NCI-H1417 (cell line): ENCODE data around the gene DIAPH2.

Experiments used
- DNase-seq, 3 experiments: peaks; one replicate each; lab custom pipeline; 2025; lab: John Stamatoyannopoulos, UW

DIAPH2 gene

DNA sequence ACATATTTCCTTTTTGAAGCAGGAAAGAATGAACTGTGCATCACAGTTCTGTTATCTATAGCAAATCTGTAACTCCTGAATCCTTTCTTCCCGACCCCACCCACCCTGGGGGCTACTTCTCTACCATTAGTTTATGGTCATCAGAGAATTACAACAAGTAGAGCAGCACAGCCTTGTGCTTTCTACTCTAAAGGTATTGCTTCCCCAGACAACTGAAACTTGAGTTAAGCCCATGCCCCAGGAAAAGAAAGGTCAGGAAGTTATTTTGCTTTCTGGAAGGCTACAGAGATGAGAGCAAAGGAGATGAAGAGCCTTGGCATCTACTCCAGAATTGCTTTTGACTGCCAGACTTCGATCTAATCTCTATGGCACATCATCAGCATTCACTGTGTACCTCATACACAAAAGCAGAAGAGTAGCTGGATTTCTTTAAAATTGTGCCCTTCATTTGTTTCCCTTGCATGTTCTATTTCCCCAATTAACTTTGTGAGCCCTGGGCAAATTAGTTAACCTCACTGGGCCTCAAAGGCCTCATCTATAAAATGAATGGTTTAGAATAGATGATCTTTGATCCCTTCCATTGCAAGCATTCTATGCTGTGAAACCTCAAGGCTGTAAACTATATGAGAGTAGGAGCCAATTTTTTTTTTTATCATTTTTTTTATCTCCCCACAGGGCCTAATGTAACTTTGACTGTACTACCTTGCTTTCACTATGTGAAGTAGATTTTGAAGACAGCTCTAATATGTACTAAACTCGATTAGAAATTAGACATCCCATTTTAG is 794.7 kb downstream of the DIAPH2 start:
- no peak for DNase-seq

DNA sequence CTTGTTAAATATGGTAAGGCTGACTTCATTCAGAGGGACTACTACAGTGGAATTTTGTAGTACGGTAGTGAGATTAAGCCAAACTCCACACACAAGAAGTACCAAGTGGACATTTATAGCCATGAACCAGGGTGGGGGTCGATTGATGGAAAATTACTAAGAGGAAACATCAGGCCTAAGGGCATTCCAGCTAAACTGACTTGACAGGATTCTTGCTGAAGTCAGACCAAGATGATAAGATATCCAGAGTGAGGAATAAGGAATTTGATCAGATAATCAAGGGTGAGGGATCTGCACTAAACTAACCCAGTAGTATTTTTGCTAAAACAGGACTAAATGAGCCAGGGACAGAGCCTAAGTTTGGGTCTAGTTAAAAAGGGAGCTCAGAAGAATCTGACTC is 796.6 kb downstream of the DIAPH2 start:
- DNase-seq = no peak

DNA sequence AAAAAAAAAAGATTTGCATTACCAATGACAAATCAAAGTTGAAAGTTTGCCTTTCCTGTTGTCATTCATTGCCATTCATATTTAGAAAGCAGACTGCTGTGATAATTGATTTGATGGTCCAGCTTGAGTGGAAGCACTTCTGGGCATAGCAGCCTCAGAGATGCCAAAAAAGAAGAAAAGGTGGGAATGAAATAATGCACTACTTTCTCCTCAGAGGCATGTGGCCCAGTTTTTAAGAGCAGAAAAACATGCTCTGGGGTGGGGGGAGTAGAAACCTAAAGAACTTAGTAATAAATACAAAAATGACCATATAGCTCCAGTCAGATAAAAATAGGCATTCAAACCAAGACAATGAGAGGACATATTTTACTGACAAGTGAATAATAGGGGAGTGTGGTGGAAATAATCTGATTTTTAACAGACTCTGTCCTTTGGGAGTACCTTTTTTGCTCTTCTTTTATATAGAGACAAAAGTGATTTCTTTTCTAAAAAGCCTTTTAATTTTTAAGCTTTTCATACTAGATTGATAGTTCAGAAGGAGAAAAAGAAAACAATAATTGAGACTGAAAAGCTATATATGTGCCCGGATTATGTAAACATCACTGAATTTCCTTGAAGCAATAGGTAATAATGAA is 798.1 kb downstream of the DIAPH2 start:
- DNase-seq = peak in 1 of 3 experiments; percentile 62

DNA sequence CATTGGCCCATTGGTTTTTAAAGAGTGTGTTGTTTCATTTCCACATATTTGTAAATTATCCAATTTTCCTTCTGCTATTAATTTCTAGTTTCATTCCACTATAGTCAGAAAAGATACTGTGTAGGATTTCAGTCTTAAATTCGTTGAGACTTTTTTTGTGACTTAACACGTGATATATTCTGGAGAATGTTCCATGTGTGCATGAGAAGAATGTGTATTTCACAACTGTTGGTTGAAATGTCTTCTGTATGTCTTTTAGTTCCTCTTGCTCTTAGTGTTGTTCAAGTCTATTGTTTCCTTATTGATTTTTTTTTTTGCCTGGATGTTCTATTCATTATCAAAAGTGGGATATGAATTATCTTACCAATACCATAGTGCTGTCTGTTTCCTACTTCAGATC is 806.0 kb downstream of the DIAPH2 start:
- DNase-seq = no peak

DNA sequence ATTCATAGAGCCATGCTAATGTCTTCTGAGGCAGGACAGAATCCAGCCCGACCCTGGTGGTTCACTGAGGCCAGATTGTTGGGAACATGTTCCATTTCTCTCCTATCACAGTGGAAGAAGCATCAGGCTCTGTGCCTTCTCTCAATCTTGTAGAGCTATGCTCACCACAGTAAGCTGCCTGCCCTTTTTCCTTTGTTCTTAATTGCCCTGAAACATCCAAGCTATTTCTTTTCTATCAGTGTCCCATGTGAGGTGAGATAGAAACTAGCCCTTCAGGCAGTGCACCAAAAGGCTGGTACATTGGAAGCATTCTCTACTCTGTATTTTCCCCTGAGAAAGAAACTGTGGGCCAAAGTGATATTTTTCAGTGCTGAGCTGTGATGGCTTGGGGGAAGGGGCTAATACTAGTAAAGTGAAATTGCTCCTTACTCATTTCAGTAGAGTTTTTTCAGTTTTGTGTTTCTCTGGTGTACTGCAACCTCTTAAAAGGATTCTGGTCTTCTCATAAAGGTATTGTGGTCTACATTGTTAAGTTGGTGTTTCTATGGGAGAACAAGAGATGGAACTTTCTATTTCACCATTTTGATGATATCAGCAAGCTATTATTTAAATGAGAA is 810.2 kb downstream of the DIAPH2 start:
- no peak for DNase-seq

DNA sequence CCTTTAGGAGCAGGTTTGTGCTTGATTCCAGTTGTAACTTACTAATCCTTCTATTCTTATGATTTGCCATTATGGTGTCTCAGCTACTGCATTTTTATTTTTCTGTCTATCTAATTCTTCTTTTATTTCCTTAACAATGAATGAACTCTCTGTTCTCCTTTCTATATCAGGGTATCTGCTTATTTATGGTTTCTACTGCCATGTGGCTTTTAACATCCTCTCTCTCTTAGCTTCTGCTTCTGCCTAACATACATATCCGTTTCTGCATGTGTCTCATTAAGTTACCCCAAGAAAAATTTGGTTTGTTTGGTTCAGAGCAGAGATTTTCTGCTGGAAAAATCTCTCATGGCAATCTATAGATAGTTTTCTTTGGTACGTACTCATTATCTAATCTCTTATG is 813.5 kb downstream of the DIAPH2 start:
- DNase-seq = no peak

DNA sequence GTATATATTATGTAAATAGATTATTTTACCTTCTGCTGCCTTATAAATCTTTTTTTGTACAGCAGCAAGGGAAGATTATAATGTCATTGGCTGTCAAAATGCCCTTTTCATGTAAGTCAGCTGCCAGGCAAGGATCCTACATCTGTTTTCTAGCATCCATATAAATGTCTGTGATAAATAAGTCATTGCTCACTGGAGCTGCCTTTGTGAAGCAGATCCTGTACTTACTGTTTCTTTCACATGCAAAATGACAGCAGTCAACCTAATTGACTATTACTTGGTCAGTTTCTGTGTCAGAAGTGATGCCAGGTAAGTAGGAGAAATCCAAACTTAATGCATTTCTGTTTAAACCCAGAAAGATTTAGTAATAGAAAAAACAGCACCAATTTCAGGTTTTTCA is 819.8 kb downstream of the DIAPH2 start:
- DNase-seq = no peak

DNA sequence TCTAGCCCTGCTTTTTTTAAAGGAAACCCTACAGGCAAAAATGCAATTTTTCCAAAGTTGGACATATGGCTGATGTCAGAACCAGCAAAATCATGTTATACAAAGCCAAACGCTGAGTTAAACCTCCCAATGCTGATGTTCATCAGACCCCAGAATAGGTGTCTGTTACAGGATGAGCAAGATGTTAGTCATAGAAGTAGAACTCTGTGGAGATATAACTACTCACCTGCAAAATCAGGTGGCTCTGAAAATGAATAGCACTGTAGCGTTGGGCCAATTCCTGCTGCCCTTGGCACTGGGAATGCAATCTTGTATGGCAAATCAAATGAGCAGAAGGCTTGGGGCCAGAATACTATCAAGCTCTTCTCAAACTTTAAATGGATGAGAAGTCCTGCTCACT is 833.1 kb downstream of the DIAPH2 start:
- no peak for DNase-seq

DNA sequence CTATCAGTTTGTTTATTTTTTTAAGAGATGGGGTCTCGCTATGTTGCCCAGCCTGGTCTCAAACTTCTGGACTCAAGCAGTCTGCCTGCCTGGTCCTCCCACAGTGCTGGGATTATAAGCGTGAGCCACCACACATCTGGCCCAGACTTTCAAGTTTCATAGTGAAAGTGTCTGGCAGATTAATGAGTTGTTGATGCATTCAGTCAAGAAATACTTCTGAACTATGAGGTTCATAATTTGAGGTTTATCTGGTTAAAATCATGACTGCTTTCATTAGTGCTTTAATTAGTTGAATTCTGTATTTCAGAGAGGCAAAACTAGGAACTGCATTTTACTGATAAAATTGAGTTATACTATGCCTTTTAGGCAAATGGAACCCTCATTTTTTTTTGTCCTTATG is 837.7 kb downstream of the DIAPH2 start:
- no peak for DNase-seq

DNA sequence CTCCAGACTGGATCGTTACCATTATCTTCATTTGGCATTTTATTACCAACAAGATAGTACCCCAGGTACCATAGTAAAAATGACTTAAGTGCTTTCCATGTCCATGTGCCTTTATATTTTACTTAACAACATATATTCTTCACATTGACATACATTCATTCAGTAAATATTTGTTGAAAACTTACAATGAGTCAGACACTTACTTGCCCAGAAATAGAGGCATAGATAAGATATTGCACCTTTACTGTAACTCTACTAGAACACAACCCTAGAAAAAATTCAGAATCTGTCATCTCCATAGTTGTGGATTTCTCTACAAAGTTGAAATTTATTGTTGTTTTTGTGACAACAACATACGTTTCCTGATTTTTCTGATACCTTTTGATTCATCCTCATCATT is 839.7 kb downstream of the DIAPH2 start:
- no peak for DNase-seq

DNA sequence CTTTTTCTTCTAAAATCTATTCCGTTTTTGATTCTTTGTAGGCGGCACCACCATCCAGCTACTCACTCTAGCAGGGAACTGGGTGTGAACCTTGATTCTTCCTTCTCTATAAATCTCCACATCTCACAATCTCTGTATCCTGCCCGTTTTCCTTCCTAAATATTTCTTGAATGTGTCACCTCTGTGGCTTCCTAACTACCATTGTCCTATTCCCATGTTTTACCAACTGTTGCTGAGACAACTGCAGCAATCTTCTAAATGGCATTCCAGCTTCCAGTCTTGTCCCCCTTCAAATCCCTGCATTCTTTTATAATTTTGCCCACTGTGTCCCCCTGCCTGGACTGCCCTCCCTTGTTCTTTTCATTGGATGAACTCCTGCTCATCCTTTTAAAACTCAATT is 840.4 kb downstream of the DIAPH2 start:
- no peak for DNase-seq

DNA sequence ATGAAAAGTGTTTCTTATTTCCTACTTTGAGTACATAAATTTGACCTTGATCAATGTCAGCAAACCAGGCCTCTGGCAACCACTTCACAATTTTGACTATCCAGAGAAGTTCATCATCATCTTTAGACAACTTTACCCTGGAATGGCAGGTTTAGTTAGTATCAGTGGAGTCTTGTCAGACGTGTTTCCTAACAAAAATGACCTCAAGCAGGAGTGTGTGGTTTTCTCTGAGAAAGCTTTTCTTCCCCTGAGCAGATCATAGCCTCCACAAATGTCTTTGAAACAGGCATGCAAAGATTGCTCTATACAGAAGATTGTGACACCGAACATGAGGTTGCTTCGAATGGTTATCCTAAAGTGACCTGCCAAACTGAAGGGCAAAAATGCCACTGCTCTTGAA is 841.3 kb downstream of the DIAPH2 start:
- no peak for DNase-seq

DNA sequence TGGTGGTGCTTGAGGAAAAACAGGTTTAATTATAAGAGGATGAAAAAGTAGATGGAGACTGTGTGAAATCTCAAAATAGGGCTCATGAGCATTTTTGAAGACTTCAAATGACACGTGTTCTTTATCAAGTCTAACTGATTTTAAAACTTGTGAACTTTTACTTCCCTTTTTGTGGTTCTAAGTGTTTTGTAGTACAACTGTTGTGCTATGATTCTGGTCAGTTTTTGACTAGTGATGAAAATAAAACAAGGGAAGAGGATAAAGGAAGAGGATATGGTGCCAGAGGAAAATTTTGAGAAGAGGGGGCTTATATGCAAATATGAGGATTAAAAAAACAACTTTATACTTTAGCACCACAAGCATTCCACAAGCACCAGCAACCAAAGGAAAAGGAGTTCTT is 843.1 kb downstream of the DIAPH2 start:
- no peak for DNase-seq

DNA sequence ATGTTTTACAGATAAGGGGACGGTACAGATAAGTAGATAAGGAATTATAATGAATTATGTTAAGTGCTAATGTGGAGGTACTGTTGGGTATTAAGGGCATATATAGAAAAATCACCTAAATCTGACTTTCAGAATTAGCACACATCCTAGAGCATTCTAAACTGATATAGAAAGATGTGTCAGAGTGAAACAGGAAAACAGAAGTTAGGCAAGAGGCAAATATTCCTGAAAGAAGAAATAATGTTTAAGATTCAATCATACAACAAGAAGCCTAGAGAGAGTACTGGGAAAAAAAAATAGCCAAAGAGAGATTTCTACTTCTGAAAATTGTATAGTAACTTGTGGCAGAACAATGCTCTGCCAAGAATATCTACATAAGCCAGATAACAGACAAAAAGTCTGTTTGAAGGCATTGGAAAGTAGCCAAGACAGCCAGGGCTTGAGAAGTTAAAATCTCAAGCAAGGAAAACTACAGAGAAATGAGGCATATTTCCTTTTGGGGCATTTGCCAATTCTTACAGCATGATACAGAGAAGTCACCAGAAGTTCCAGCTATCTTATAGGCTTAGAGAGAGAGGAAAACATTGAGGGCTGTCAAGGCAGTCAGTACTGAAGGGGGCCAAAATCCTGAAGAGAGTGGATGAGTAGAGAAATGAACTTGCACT is 845.0 kb downstream of the DIAPH2 start:
- no peak for DNase-seq

DNA sequence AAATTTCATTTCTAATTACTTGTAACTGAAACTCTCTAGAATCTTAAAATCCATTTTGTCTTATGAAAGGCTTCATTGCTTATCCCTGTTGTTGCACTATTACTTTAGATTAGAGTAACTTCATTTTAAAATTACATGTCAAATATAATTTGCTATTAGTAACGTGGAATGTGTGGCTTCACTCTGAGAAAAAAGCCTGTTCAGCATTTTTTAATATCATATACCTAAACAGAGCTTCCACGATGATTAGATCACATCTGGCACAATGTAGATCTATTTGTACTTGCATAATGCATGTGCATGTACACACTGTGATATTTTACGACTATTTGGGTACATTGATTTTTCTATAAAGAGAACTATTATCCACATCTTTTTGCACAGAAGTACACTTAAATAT is 847.2 kb downstream of the DIAPH2 start:
- DNase-seq = no peak

DNA sequence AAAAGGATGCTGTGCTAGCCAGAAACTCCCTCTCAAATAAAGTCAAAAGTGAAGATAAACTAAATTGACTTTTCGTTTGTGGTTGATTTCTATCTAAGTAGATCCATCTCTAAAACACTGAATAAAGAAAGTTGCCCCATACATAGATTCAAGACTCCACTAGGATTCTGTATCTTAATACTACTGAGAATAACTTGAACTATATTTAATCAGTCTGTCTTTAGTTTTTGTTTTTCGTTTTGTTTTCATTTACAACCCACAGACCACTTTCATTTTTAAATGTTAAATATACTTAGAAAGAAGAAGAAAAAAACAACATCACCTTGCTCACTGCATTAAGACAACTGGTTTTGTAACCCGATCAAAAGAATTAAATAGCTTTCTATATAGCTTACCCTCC is 854.1 kb downstream of the DIAPH2 start:
- no peak for DNase-seq

DNA sequence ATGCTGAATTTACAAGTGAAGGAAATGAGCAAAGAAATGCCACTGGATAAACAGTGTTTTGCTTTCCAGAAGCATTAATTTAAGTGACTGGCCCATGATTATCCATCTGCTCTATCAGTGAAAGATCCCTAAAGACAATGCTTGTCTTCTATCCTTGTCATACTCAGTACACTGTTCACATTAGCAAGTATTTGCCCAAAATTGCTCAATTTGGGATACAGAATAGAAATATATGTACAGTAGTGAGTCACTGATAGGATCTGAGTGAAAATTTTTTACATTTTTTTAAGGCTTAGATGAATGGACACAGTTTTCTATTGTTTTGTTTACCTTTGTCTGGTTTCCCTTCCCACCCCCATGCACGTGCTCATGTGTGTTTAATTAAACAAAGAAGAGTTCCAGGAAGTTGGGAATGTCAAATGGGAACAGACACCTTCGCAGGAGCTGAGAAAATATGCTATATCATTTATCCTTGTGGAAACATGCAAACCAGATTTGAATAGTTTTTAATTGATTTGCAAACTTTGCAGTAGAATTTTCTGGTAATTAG is 855.4 kb downstream of the DIAPH2 start:
- peak in 2 of 3 experiments; percentile 6 to 24 for DNase-seq

DNA sequence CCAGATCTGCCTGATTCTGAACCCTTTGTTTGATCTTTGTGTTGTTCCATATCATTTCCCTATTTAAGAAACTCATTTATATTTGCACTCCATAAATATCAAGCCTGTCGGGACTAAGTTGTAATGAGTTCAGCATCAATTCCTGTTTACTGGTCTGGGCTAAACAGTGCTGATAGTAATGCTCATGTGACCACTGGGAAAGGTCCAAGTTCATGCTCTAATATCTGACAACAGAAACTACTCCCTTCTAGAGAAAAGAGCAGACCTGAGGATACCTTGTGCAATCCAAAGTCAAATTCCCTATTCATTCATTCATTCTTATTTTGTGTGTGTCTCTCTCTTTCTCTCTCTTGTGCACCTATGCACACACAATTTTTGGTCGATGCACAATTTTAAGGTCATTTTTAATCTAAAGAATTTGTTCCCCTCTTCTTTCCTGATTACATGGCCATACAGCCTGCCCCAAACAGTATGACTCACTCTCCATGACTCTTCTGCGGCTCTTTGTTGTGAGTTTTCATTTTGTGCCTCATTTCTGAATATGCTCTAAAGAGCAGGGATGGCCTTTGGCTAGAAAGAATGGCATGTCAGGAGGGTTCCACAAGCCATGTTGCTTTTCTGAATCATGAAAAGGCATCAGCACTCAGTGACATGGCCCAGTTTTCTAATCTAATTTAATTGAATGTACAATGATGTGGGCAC is 863.4 kb downstream of the DIAPH2 start:
- DNase-seq = no peak

DNA sequence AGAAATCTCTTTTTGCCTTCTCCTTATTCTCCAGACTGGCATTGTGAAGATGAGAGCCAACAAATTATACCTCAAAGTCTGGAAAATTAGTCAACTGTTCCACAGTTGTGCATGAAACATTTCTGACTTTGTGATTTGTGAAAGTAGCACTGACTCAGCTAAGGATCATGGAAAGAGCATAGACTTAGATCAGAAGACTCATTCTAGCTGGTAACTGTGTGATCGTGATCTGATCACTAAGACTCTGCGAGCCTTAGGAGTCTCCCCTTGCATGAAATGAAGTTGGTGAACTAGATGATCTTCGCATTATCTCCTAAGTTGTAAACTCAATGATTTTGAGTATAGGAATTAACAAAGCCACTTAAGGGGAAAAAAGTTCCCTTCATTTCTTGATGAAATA is 867.2 kb downstream of the DIAPH2 start:
- no peak for DNase-seq

DNA sequence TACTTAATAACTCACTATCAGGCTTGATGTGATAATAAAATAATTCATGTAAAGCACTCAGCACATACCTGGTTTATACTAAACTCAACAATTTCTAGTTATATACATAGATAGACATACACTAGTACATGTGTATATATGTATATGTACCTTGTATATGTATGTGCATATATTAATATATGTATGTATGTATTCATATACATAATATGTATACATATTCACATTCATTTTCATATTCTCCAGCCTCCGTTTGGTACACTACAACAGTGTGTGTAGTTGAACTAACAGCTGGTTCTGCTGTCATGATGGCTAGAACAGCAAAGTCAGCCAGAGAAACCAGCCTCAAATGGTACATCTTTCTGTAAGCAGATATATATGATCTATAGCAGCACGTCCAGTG is 869.2 kb downstream of the DIAPH2 start:
- DNase-seq = no peak

DNA sequence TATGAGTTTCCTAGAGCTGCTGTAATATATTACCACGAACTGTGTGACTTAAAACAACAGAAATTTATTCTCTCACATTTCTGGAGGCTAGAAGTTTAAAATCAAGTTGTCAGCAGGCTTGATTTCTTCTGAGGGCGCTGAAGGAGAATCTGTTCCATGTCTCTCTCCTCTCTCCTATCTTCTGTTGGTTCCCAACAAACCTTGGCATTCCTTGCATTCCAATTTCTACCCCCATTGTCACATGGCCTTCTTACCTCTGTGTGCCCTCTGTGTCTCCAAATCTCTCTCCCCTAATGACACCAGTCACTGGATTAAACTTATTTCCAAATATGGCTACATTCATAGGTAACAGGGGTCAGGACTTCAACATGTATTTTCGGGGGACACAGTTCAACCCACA is 871.7 kb downstream of the DIAPH2 start:
- no peak for DNase-seq
